NCI-H2081 (cell line): ENCODE measurements around the gene KCTD3.

ENCODE experiments used
- DNase-seq, 2 experiments: peaks; one replicate each; lab custom pipeline; 2025; lab: John Stamatoyannopoulos, UW

The KCTD3 gene

DNA sequence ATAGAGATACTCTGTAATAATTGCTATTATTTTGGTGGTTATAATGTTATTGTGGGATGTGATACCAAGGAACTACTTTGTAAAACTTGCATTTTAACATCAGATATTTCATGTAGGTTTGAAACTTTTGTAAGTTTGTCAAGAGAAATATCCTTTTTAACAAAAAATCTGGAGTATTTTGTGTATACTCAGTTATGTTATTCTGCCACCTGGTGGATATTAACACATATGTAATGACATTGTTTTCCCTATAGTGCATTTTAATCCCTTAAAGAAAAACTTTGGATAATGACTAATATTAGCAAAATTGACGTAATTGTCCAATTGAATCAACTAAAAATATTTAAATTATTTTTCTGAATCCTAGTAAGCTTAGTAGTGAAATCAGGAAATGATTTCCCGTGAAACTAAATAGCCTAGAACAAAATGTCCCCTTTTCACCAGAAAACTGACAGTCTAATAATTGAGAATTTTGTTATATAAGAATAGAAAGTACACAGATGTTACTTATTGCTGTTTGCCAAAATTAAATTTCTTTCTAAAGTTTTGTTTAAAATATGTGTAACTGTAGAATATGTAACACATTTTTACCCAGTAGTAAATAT lies 39.6 kb downstream of the KCTD3 start:
- peak in 1 of 2 experiments; percentile 20 for DNase-seq

DNA sequence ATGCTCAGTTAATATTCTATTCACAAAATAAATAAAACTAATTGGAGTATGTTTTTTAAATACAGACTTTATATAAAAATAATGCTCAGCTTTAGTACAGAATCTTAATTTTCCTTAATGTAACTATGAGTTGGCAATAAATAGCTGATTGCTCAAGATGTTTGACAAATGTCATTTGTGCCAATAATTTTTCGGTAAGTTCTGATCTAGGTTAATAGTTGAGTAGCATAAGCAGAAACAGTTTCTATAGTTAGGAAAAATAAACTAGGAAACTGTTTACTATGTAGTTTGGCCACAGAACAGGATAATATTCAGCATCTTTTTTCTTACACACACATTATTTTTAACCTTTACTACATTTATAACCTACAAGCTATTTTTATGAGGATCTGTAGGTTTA lies 40.3 kb downstream of the KCTD3 start:
- no peak for DNase-seq

DNA sequence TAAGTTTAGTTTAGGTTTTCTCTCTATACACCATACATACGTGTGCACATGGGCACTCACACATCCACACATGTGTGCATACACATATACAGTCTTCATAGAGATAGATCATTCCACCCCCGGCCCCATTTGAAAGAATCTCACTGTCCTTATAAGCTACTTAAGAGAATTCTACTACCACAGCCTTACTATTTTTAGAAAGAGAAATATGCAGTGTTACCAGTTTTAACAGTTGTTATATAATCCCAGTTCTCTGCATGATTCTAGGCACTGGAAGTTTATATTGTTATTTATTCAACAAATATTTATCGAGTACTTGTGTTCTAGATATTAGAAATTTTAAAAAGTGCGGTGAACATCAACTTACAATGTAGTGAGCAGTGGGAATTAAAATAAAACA lies 41.5 kb downstream of the KCTD3 start:
- DNase-seq = no peak

DNA sequence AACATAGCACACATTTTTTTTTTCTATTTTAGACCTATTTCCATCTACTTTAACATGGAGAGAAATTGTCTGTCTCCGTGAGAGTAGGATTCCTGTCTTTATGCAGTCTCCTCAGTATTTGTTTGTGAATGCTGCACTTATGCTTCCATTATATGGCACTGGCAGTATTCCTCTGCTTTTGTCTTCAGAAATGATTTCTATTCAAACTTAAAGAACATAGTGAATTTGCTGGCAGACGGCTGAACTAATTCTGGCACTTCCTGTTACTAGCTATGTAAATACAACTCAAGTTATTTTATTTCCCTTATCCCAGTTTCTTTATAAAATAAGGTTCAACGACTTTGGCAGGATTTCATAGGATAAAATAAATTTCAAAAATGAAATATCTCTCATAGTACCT lies 45.3 kb downstream of the KCTD3 start:
- no peak for DNase-seq

DNA sequence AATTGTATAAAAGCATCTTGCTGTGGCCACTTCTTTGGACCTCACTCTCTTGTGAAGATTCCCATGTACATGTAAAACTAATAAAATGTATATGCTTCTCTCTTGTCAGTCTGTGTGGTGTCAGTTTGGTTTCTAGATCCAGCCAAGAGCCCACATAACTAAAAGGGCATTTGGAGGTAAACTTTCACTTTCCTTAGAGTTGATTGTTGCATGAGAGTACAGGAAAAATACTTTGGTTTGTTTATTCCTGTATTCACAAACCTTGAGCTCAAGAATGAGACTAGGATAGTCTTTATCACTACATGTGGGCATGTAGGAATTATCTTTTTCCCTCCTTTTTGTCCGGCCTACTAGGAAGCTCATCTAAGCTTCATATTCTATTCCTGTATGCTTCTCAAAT lies 50.9 kb downstream of the KCTD3 start:
- DNase-seq = no peak

DNA sequence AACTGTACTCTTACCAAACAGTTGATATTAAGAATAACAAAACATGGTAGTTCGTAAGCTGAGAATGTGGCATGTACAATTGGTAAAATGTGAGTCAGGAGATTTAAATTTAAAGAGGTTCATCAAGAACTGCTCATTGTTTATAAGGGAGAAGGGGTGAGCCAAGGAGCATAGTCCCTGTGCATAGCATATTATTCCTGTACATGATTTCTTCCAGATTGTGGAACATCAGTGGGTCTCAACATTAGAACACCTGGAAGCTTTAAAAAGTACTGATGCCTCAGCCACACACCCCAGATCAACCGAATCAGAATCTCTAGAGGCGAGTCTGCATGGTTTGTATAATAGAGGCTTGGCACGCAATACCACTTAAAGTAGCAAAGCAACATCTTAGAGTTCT lies 56.1 kb downstream of the KCTD3 start:
- DNase-seq = no peak

DNA sequence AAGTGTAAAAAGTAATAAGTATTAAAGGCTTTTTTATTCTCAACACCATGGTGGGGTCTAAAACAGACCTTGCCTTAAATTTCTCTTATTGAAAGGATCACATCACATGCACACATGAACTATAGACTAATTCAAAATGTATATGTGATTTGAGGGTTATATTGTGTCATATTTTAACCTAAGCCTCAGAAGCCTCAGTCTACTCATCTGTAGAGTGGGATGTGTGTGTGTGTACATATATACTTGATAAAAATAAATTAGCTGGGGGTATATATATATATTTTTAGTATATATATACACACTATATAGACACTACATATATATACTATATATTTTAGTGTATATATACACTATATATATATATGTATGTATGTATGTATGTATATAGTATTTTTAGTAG lies 58.8 kb downstream of the KCTD3 start:
- DNase-seq = no peak

DNA sequence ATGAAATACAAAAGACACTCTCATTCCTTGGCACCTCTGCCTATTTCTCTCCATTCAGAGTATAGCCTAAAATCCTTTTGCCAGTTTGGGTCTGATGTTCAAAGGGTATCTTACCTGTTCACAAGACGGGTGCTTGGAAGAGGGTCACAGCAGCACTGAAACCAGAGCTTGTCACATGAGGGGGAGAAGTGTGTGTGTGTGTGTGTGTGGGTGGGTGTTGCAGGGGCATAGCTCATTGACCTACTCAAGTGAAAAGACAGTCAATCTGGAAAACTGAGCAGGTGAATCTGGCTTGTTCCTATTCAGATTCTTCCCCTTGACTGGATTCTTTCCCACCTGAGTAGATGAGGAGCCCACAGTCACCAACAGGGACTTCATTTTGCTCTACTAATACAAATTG lies 63.9 kb downstream of the KCTD3 start:
- no peak for DNase-seq

DNA sequence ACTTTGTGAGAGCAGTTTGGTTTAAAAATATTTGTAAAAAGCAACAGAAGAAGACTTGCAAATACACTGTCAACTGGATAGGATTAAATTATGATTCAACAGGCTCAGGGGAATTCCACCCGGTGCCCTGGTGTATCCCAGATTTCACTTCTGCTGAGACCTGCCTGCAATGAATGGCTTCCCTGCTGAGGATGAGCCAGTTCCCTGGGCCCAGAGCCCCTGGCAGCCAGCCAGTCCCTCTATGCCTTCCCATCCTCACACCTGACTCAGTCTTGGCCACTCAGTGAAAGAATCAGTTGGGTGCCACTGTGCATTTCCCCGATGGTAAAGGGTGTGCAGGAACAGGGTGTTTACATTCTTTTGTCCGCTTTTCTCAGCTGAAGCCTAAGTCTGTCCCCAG lies 64.4 kb downstream of the KCTD3 start:
- peak; percentile 93 to 96 for DNase-seq

DNA sequence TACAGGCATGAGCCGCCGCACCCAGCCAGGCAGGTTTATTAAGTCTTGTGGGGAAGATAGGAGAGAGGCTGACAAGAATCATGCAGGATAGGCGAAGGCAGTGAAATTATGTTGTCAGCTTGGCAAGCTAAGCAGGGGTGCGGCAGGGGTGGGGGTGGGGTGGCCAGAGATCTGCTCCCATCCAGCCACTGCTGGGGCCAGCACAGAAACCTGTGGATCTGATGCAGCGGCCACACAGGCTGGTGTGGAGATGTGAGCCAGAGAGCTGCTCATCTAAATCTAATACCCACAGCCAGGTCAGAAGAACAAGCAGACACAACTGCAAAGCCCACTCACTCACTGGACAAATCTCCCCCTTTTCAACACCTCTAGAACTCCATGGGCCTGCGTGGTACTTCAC lies 68.7 kb downstream of the KCTD3 start:
- no peak for DNase-seq

DNA sequence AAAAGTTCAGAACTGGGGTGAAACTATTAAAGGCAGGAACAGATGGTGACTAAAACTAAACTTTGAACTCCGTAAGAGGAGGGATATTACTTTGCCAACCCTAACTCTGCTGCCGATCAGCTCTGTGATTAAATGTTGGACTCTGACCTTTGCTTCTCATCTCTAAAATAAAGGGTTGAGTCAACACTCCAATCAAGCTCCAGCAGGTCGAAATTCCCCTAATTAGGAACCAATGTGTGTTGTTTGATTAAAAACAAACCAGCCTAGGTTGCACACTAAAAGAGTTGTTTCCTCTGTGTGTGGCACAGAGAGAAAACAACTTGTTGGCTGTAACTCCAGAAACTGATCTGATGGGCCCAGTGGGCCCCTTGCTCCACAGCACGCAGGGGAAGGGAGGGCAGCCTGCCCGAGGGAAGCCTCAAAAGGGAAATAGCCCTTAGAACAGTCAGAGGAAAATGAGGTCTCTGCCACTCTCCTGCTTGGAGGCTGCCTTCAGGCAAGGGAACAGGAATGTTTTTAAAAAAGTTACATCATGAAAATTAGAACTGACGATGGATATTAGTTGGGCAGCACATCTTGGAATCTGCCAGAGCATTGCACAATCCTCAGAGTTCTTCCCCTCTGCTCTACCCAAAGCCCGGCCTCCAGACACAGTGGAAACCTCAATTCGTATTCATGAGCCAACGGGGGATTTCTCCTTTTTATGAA lies 69.3 kb downstream of the KCTD3 start:
- DNase-seq = no peak

DNA sequence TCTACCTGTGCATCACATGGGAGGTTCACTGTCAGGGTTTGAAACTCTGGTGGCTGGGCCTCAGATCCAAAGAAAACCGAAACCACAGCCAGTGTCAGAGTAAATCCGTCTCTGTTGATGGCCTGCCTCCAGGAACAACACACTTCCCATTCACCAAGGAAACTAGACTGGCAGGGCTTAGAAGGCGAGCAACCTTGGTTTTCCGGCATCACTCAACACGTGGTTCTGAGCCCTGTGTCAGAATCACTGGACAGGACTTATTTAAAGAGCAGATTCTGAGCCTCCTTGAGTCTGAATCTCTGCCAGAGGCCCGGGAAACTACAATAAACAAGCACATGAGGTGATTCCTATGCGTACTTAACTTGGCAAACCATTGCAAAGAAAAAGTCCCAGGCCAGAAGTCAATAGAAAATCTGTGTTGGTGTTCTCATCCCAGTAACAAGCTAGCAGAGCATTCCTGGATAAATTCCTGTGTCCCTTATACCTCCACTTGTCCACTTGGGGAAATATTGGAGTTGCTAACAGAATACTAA lies 70.0 kb downstream of the KCTD3 start:
- DNase-seq = no peak

DNA sequence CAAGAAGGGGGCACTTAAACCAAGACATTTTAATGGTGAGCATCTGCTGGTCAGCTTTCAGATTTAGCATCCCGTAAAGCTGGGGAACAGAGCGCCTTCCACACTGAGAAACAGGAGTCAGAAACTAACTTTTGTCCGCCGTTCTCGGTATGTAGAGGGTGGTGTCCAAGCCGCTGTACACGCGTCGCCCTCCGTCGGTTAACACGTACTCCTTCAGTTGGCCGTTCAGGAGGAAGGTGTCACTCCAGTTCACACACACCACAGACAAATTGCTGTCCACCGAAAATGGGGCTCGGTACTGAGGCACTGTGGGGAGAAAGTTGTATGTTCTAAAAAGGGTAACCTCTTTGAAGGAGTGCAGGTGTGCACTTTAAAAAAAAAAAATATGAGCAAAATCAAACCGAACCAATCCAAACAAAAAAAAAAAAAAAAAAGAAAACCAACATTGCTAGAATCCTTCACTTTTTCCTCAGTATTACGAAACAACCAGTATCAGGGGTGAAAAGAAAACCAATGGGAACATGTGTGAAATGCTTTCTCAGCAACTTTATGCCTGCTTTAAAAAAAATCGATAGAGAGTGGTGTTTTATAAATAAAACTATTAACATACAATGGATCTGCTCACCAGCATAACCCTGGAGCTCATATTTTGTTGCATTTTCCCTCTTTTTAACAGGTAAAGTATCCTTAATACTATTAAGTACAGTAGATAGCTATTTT lies 73.5 kb downstream of the KCTD3 start:
- DNase-seq = no peak

DNA sequence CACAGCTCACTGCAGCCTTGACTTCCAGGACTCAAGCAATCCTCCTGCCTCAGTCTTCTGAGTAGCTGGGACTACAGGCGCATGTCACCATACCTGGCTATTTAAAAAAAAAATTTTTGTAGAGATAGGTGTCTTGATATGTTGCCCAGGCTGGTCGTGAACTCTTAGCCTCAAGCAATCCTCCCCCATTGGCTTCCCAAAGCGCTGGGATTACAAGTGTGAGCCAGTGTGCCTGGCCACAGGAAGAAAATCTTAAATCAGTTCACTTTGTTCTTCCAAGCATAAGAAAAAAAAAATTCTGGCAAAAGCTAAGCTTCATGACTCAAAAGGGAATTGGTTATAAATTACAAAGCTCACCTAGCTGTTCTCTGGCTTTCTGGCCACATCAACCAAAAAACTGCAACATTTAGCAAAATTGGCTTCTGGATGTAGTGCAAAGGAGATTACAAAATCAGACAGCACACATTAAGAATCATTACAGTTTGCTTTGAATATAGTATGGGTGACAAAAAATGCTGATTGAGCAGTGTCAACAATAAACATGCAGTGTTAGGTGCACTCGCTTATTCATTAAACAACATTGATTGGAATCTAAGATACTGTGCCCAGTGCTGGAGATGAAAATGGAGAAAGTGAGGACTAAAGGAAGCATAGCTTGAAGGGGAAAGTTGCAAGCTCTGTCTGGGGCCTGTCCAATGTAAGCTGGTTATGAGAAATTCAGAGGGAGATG lies 76.7 kb downstream of the KCTD3 start:
- no peak for DNase-seq

DNA sequence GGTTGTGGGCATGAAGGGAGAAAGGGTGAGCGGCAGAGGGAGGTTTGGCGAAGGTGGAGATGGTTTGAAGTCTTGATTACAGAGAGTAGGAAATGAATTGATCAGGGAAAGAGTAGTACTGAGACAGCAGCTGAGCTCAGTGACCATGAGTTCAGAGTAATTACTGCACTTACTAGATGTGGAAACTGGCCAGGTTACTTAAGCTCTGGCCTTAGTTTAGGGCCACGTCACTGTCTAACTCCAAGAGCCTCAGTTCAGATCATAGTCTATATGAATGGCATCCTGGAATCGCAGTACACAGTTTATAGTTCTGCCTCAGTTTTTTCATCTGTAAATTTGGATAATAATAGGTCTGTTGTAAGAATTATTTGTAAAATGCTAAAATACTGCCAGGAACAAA lies 78.1 kb downstream of the KCTD3 start:
- DNase-seq = no peak

DNA sequence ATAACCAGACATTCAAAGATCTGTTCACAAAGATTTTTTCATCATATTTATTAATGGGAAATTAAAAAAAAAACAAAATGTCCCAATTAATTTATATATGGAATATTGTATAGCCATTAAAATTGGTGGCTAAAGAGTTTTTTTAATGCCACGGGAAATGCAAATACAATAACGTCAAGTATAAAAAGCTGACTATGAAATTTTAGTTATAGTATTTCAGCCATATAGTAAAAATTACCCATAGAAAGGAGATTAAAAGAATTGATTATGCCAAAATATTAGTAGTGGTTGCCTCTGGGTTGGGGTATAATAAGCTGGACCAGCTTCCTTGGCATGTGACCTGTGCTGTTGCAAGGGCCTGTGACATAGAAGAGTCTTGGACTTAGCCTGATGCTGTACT lies 78.8 kb downstream of the KCTD3 start:
- no peak for DNase-seq

DNA sequence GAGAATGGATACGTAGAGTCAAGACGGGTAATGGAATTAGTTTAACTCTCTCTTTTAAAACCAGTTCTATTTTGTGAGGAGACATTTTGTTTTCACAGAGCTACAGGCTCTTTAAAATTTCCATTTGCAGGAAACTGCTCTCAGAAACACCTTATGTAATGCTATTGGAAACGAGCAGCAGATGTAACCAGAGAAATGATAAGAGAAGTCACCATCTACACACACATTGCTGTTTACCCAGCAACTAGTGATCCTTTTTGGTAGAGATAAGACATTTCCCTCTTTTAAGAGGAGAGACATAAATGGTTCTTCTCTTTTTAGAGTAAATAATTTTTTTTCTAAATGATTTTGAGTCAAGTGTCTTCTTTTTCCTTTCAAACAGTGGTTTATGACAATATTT lies 80.6 kb downstream of the KCTD3 start:
- DNase-seq = no peak

DNA sequence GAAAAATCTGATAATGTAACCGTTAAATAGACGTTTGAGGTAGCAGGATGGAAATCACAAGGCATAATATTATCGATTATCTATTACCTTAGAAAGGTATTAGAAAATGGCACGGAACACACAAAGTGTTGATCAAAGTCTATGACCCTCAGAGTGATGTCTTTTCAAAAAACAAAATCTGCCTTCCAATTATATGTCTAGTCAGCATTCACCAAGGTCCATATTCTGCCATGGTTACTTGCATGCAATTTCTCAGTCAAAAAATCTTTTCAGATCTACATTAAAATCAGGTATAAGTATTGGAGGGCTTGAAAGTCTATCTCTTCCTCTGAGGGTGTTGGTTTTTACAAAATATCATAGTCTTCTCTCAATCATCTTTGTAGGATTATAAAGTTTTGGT lies 81.9 kb downstream of the KCTD3 start:
- no peak for DNase-seq

DNA sequence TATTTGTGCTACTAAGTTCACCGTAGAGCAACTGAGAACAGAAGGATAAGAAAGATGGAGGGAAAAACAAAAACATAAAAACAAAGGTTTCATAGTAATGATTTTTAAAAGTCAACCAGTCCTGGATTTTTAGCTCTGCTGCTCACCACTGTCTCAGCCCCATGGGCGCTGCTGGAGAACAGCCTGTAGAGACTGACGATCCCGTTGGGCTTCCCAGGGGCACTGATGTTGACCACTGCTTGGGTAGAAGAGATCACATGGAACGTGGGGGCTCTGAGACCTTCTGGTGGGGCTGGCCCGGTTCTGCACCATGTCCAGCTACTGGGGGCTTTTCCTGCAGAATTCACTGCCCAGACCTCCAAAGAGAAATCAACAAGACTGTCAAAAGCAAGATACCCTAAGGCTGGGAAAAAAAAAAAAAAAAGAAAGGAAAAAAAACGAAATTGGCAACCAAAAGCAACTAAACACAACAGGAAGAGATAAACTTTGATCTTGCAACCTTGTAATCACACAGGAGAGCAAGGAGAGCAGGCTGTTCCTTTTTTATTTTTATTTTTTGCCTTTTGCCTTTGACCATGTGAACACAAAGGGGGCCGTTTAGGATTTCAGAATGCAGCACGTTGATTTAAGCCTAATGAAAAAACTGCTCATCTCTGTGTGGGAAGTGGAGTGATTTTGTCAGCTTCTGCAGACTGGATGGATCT lies 83.5 kb downstream of the KCTD3 start:
- DNase-seq = no peak

DNA sequence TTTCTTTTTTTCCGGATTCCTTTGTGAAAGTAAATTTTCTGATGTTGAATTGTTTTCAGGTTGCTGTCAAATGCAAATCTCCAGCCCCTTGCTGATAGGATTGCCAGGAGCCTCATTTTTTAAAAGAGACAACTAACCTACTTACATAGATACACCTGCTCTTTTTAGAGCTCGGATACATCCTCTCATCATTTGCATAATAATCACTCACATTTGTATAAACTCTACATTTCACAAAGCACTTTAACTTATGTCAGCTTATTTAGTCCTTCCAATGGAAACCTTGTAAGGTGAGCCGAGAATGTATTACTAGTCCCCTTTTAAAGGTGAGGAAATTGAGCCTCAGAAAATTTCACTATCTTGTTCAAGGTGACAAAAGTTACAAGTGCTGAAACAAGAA lies 84.8 kb downstream of the KCTD3 start:
- no peak for DNase-seq

DNA sequence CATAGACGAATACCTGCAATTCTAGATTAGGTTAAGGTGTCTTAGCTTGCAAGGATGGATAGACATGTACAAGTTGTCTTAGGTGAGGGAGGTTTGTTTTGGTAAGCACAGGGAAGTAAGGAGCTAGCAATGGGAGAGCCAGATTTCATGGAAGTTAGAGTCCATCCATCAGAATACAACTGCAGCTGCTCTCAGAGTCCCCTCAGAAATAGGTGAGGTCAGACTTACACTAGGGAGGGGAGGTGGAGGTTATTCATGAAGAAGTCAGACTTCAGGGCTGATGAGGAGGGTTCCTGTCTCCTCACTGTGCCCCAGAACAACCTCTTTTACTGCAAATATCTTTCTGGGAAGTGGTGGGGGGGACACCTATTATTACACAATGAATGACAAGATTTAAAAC lies 85.3 kb downstream of the KCTD3 start:
- DNase-seq = no peak

DNA sequence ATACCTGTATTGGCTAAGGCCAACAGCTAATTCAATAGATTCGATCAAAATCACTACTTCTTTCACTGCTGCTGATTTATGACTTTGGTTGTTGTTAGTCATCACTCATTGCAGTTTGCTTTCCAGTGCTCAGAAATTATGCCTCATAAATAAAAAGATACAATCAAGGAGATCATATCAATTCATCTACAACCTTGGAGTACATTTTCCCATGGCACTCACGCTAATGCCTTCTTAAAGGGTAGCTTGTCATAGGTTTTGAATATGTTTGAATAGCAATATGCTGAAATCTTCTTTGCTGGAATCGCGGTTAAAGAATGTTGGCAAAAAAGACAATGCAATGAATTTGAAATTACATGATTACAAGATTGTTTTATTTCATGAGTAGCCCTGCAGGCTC lies 89.9 kb downstream of the KCTD3 start:
- DNase-seq = no peak
